Liver (tissue), 9 donors: Measurements from ENCODE around the gene FOXO3. TPM values are rescaled to one million over a fixed set of nuclear protein-coding genes. Genes with fewer than 3 reads are reported as not detected.
"Not testable (repeated sequence)": the region's sequence is repeated elsewhere in the genome, so short reads cannot be mapped to it uniquely, and the experiment has no call there.

Experiments
- DNase-seq: peaks from one replicate; pipeline ENCODE4 v3.0.0-alpha.2; 2017; ENCODE audit warnings: low spot score
- H3K27ac ChIP-seq, 2 donors: one replicate each; pipeline ENCODE4 v1.7.0; 2013; ENCODE audit warnings: inconsistent platforms in 2 of 2, low read length in 2 of 2, control low read depth in 1 of 2, low read depth in 1 of 2, mild to moderate bottlenecking in 1 of 2
- H3K27me3 ChIP-seq, 4 donors: one replicate each; pipeline versions ENCODE4 v1.6.1 to v1.7.0; 2013; ENCODE audit warnings: low read length in 3 of 4, inconsistent platforms in 1 of 4, mild to moderate bottlenecking in 1 of 4, moderate library complexity in 1 of 4; ENCODE audit not compliant: control insufficient read depth in 4 of 4, insufficient read depth in 4 of 4
- H3K36me3 ChIP-seq, 4 donors: one replicate each; pipeline versions ENCODE4 v1.6.1 to v1.7.0; 2013; ENCODE audit warnings: low read length in 3 of 4, mild to moderate bottlenecking in 3 of 4, low read depth in 1 of 4, moderate library complexity in 1 of 4; ENCODE audit not compliant: control insufficient read depth in 4 of 4, insufficient read depth in 3 of 4
- H3K4me1 ChIP-seq, 4 donors: one replicate each; pipeline versions ENCODE4 v1.6.1 to v1.7.0; 2013; ENCODE audit warnings: low read length in 3 of 4, mild to moderate bottlenecking in 3 of 4, moderate library complexity in 1 of 4; ENCODE audit not compliant: control insufficient read depth in 4 of 4, insufficient read depth in 4 of 4
- H3K4me3 ChIP-seq, 3 donors: one replicate each; pipeline versions ENCODE4 v1.6.1 to v1.7.0; 2013; ENCODE audit warnings: low read length in 3 of 3, control low read depth in 1 of 3, low read depth in 1 of 3, mild to moderate bottlenecking in 1 of 3
- H3K9ac ChIP-seq, 2 donors: one replicate each; pipeline ENCODE4 v1.7.0; 2013; ENCODE audit warnings: low read length in 2 of 2, mild to moderate bottlenecking in 2 of 2, moderate library complexity in 2 of 2, control low read depth in 1 of 2, low read depth in 1 of 2
- H3K9me3 ChIP-seq, 4 donors: one replicate each; pipeline versions ENCODE4 v1.6.1 to v1.7.0; 2013; ENCODE audit warnings: low read length in 3 of 4; ENCODE audit not compliant: control insufficient read depth in 4 of 4
- FOXA2 ChIP-seq: IDR thresholded peaks from 2 replicates; pipeline ENCODE4 v1.6.1; 2016; ENCODE audit warnings: antibody characterized with exemption
- GABPA ChIP-seq, 2 donors: IDR thresholded peaks in 1 of 2; conservative IDR thresholded peaks in 1 of 2; 2 replicates each; pipeline ENCODE4 v1.6.1; 2016; ENCODE audit warnings: antibody characterized with exemption in 2 of 2, mild to moderate bottlenecking in 1 of 2, moderate library complexity in 1 of 2
- HNF4A ChIP-seq, 2 donors: conservative IDR thresholded peaks; 2 replicates each; pipeline ENCODE4 v1.6.1; 2016; ENCODE audit warnings: antibody characterized with exemption in 2 of 2, mild to moderate bottlenecking in 2 of 2
- NR2F2 ChIP-seq: IDR thresholded peaks from 2 replicates; pipeline ENCODE4 v1.6.1; 2016; ENCODE audit warnings: antibody characterized with exemption
- RAD21 ChIP-seq, 2 donors: IDR thresholded peaks; 2 replicates each; pipeline ENCODE4 v1.6.1; 2016; ENCODE audit warnings: antibody characterized with exemption in 2 of 2, mild to moderate bottlenecking in 2 of 2
- RXRA ChIP-seq, 2 donors: IDR thresholded peaks; 2 replicates each; pipeline ENCODE4 v1.6.1; 2017 to 2018; ENCODE audit warnings: antibody characterized with exemption in 2 of 2, mild to moderate bottlenecking in 1 of 2
- SP1 ChIP-seq: IDR thresholded peaks from 2 replicates; pipeline ENCODE4 v1.6.1; 2018; ENCODE audit warnings: antibody characterized with exemption, mild to moderate bottlenecking
- TAF1 ChIP-seq: conservative IDR thresholded peaks from 2 replicates; pipeline ENCODE4 v1.6.1; 2016; ENCODE audit warnings: antibody characterized with exemption, mild to moderate bottlenecking
- WGBS: extraction: QIAGEN DNeasy Blood & Tissue Kit; methylation state at CpG from one replicate; pipeline ENCODE4 v1.1.7; 2013; 5-methylcytosine and 5-hydroxymethylcytosine counted together
- polyA plus RNA-seq, 2 donors: library from polyadenylated mRNA; stranded (reverse) in 1 of 2; unstranded in 1 of 2; fragments of 200-250 nt in 1 of 2; fragments of >200 nt in 1 of 2; fragmentation: Nextera tagmentation in 1 of 2; extraction: Ambion mirVana in 1 of 2; gene quantifications; one replicate each; pipeline versions ENCODE4 v1.2.1 to v1.2.3, GENCODE V29; 2013 to 2015
- total RNA-seq, 2 donors: library from RNA; depleted of rRNA; stranded (reverse); fragments of >200 nt; gene quantifications; one replicate each; pipeline ENCODE4 v1.2.3, GENCODE V29; 2014
- TF ChIP-seq, protein P1 (sequence below): IDR thresholded peaks from 2 replicates; pipeline ENCODE4 v1.6.1; 2016; ENCODE audit warnings: antibody characterized with exemption
- TF ChIP-seq, protein P2 (sequence below): IDR thresholded peaks from 2 replicates; pipeline ENCODE4 v1.6.1; 2016; ENCODE audit warnings: antibody characterized with exemption
- TF ChIP-seq, protein P3 (sequence below): fragments of 150-350 bp; IDR thresholded peaks from 2 replicates; pipeline ENCODE4 v1.5.1; 2017; ENCODE audit warnings: improper control_type of control experiment, low read depth, low read length; ENCODE audit not compliant: missing input control
- TF ChIP-seq, protein P4 (sequence below): IDR thresholded peaks from 2 replicates; pipeline ENCODE4 v1.6.1; 2016; ENCODE audit warnings: antibody characterized with exemption, mild to moderate bottlenecking
- donor health status: healthy.
- donor health status: healthy.
- donor health status: healthy.
- donor health status: healthy.
- donor health status: healthy.

Gene FOXO3
- total and polyA plus RNA-seq, 4 donors = 6.0 to 72.2 (median 17.3) TPM

DNA sequence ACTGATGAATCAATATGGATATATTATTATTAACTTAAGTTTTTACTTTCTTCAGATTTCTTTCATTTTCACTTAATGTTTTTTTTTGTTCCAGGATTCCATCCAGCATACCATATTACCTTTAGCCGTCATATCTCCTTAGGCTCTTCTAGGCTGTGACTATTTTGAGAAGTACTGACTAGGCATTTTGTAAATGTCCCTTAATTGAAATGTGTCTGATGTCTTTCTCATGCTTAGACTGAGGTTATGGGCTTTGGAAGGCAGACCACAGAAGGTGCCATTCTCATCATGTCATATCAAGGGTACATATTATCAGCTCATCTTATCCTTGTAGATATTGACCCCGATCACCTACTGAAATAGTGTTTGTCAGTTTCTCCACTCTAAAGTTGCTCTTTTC, 101.3 kb downstream of the FOXO3 start:
- TF ChIP-seq HNF4A (conservative IDR thresholded peaks at IDR 0.05) (no peak), SP1 (no peak), FOXA2 (no peak), RAD21 (IDR thresholded peaks at IDR 0.05) (no peak)
- TF ChIP-seq, protein P1, sequence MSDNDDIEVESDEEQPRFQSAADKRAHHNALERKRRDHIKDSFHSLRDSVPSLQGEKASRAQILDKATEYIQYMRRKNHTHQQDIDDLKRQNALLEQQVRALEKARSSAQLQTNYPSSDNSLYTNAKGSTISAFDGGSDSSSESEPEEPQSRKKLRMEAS = no peak
- TF ChIP-seq, protein P2, sequence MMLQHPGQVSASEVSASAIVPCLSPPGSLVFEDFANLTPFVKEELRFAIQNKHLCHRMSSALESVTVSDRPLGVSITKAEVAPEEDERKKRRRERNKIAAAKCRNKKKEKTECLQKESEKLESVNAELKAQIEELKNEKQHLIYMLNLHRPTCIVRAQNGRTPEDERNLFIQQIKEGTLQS = no peak
- 89% methylated on average over 2 of the region's 2 CpGs for WGBS
- Histone ChIP-seq H3K27me3 (no peaks in the 10 kb centered on the region), H3K4me3 (no peak overlapping the region), H3K9ac (no peak overlapping the region), H3K4me1 (peaks cover 6 to 19% (median 12%) of the 10 kb centered on the region in 4 donors), H3K9me3 (no peaks in the 10 kb centered on the region), H3K36me3 (peaks cover 0 to 17% (median 6%) of the 10 kb centered on the region in 4 donors), H3K27ac (no peak overlapping the region)
- no peak for DNase-seq

DNA sequence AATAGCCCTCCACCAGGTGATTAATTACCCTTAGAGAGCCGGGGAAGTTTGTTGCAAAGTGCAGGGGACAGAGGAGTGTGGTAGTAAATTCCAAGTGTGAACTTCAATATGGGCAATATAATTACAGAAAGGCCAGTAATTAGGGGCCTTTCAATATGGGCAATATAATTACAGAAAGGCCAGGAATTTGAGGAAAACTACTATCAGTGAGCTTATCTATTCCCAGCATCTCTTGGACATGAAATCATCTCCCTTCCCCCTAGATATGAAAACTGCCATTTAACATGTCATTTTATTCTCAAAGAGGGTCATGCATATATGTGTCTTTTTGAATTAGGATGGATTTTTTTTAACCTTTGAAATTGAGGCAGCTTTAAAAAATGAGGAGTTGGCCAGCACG, 102.0 kb downstream of the FOXO3 start:
- no peak for DNase-seq
- Histone ChIP-seq H3K4me3 (no peak overlapping the region), H3K9ac (no peak overlapping the region), H3K4me1 (peaks cover 5 to 14% (median 8%) of the 10 kb centered on the region in 4 donors), H3K27ac (no peak overlapping the region), H3K36me3 (peaks cover 0 to 17% (median 6%) of the 10 kb centered on the region in 4 donors), H3K9me3 (no peaks in the 10 kb centered on the region), H3K27me3 (no peaks in the 10 kb centered on the region)
- 94% methylated on average over 2 of the region's 2 CpGs for WGBS
- no peak for TF ChIP-seq HNF4A (conservative IDR thresholded peaks at IDR 0.05)
- TF ChIP-seq, protein P2 = no peak
- TF ChIP-seq, protein P3, sequence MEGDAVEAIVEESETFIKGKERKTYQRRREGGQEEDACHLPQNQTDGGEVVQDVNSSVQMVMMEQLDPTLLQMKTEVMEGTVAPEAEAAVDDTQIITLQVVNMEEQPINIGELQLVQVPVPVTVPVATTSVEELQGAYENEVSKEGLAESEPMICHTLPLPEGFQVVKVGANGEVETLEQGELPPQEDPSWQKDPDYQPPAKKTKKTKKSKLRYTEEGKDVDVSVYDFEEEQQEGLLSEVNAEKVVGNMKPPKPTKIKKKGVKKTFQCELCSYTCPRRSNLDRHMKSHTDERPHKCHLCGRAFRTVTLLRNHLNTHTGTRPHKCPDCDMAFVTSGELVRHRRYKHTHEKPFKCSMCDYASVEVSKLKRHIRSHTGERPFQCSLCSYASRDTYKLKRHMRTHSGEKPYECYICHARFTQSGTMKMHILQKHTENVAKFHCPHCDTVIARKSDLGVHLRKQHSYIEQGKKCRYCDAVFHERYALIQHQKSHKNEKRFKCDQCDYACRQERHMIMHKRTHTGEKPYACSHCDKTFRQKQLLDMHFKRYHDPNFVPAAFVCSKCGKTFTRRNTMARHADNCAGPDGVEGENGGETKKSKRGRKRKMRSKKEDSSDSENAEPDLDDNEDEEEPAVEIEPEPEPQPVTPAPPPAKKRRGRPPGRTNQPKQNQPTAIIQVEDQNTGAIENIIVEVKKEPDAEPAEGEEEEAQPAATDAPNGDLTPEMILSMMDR = no peak
- TF ChIP-seq RXRA (IDR thresholded peaks at IDR 0.05) = no peak
- no peak for TF ChIP-seq TAF1
- TF ChIP-seq NR2F2 = no peak
- TF ChIP-seq, protein P4, sequence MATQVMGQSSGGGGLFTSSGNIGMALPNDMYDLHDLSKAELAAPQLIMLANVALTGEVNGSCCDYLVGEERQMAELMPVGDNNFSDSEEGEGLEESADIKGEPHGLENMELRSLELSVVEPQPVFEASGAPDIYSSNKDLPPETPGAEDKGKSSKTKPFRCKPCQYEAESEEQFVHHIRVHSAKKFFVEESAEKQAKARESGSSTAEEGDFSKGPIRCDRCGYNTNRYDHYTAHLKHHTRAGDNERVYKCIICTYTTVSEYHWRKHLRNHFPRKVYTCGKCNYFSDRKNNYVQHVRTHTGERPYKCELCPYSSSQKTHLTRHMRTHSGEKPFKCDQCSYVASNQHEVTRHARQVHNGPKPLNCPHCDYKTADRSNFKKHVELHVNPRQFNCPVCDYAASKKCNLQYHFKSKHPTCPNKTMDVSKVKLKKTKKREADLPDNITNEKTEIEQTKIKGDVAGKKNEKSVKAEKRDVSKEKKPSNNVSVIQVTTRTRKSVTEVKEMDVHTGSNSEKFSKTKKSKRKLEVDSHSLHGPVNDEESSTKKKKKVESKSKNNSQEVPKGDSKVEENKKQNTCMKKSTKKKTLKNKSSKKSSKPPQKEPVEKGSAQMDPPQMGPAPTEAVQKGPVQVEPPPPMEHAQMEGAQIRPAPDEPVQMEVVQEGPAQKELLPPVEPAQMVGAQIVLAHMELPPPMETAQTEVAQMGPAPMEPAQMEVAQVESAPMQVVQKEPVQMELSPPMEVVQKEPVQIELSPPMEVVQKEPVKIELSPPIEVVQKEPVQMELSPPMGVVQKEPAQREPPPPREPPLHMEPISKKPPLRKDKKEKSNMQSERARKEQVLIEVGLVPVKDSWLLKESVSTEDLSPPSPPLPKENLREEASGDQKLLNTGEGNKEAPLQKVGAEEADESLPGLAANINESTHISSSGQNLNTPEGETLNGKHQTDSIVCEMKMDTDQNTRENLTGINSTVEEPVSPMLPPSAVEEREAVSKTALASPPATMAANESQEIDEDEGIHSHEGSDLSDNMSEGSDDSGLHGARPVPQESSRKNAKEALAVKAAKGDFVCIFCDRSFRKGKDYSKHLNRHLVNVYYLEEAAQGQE = no peak
- no peak for TF ChIP-seq GABPA (IDR thresholded peaks at IDR 0.05 in 1 of 2, conservative IDR thresholded peaks at IDR 0.05 in 1 of 2)
- TF ChIP-seq SP1 = no peak

DNA sequence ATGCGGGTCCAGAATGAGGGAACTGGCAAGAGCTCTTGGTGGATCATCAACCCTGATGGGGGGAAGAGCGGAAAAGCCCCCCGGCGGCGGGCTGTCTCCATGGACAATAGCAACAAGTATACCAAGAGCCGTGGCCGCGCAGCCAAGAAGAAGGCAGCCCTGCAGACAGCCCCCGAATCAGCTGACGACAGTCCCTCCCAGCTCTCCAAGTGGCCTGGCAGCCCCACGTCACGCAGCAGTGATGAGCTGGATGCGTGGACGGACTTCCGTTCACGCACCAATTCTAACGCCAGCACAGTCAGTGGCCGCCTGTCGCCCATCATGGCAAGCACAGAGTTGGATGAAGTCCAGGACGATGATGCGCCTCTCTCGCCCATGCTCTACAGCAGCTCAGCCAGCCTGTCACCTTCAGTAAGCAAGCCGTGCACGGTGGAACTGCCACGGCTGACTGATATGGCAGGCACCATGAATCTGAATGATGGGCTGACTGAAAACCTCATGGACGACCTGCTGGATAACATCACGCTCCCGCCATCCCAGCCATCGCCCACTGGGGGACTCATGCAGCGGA, 102.9 kb downstream of the FOXO3 start:
- H3K36me3 ChIP-seq = peaks cover 0 to 20% (median 11%) of the 10 kb centered on the region in 4 donors
- not testable (repeated sequence) for H3K4me3 ChIP-seq, H3K27ac ChIP-seq, H3K27me3 ChIP-seq, H3K9me3 ChIP-seq, DNase-seq, H3K9ac ChIP-seq
- WGBS = 97% methylated on average over 29 of the region's 30 CpGs
- H3K4me1 ChIP-seq = peaks cover 3 to 10% (median 8%) of the 10 kb centered on the region in 4 donors
